Astrocyte (in vitro differentiated cells and primary cell): ENCODE data around the gene MYO3B.

Source experiments
- EZH2 ChIP-seq: IDR thresholded peaks from 2 replicates; pipeline ENCODE4 v1.6.1; 2012; ENCODE audit warnings: mild to moderate bottlenecking, low read length, inconsistent platforms; ENCODE audit not compliant: insufficient read depth
- TF ChIP-seq, protein P1 (sequence below): IDR thresholded peaks from 2 replicates; pipeline ENCODE4 v1.5.1; 2011; ENCODE audit warnings: low read depth, mild to moderate bottlenecking, inconsistent platforms, low read length, moderate library complexity; ENCODE audit not compliant: insufficient read depth

DNA sequence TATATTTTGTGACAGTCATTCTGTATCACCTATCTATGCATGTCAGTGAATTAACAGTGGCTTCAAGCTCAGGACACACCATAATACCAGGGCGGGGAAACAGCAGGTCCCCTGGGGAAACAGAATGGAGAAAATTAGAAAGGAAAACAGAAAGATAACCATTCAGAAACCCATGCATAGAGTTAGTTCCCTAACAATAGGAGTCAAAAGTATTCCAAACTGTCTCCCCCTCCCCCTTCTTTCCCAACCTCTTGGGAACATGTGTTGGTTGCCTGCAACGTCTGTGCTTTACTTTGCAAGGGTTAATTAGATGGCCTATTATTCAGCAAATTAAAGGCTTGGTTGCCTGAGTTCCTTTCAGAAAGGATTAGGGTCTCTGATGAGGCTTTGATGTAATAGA lies 176.4 kb downstream of the MYO3B start:
- TF ChIP-seq, protein P1, sequence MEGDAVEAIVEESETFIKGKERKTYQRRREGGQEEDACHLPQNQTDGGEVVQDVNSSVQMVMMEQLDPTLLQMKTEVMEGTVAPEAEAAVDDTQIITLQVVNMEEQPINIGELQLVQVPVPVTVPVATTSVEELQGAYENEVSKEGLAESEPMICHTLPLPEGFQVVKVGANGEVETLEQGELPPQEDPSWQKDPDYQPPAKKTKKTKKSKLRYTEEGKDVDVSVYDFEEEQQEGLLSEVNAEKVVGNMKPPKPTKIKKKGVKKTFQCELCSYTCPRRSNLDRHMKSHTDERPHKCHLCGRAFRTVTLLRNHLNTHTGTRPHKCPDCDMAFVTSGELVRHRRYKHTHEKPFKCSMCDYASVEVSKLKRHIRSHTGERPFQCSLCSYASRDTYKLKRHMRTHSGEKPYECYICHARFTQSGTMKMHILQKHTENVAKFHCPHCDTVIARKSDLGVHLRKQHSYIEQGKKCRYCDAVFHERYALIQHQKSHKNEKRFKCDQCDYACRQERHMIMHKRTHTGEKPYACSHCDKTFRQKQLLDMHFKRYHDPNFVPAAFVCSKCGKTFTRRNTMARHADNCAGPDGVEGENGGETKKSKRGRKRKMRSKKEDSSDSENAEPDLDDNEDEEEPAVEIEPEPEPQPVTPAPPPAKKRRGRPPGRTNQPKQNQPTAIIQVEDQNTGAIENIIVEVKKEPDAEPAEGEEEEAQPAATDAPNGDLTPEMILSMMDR: no peak
- TF ChIP-seq EZH2: no peak
